T-helper 2 cell treated with Interferon-gamma antibody and Interleukin-4, amounts not matched to agents 5 μg/mL and 100 μg/mL, for 36 hours (primary cell): ENCODE measurements around the gene COL4A2.

Experiments used
- DNase-seq: peaks from one replicate; pipeline ENCODE4 v3.0.0; 2021; ENCODE audit warnings: low spot score
- H3K27ac Mint-ChIP-seq: one replicate; pipeline ENCODE4 v1.8.0; 2021; ENCODE audit warnings: mild to moderate bottlenecking, mixed read lengths
- H3K27me3 Mint-ChIP-seq: one replicate; pipeline ENCODE4 v1.8.0; 2021; ENCODE audit warnings: low read depth, mixed read lengths
- H3K36me3 Mint-ChIP-seq: one replicate; pipeline ENCODE4 v1.8.0; 2021; ENCODE audit warnings: low read depth, mixed read lengths
- H3K4me1 Mint-ChIP-seq: one replicate; pipeline ENCODE4 v1.8.0; 2021; ENCODE audit warnings: low read depth, mixed read lengths
- H3K4me3 Mint-ChIP-seq: one replicate; pipeline ENCODE4 v1.8.0; 2022; ENCODE audit warnings: mild to moderate bottlenecking, moderate library complexity, mixed read lengths
- H3K9me3 Mint-ChIP-seq: one replicate; pipeline ENCODE4 v1.8.0; 2021; ENCODE audit warnings: mixed read lengths

Gene COL4A2

GRCh38 chr13:110306960-110307766 is at the start of gene COL4A2, which contains the start of gene COL4A1:
Gene COL4A2, plus strand, starts transcription at chr13:110307284. Its CDS starts 620 bp downstream, at chr13:110307904.
Gene COL4A1, minus strand, starts transcription at chr13:110307157. Its CDS starts 130 bp downstream, at chr13:110307027.
- H3K4me1 Mint-ChIP-seq, result peaks cover 2% of the 10 kb centered on the region
- peaks cover 80% of the 10 kb centered on the region for H3K27me3 Mint-ChIP-seq
- DNase-seq, result no peak
- no peak within 1 kb of the TSS for H3K27ac Mint-ChIP-seq
- H3K4me3 Mint-ChIP-seq, result no peak within 1 kb of the TSS
- H3K36me3 Mint-ChIP-seq, result no peaks in the 10 kb centered on the region
- H3K9me3 Mint-ChIP-seq, result no peaks in the 10 kb centered on the region

GRCh38 chr13:110257408-110257807 is 49.7 kb upstream of the COL4A2 start:
- H3K9me3 Mint-ChIP-seq, result no peaks in the 10 kb centered on the region
- no peak overlapping the region for H3K4me3 Mint-ChIP-seq
- H3K4me1 Mint-ChIP-seq, result no peaks in the 10 kb centered on the region
- no peak overlapping the region for H3K27ac Mint-ChIP-seq
- DNase-seq, result no peak
- no peaks in the 10 kb centered on the region for H3K36me3 Mint-ChIP-seq
- peaks cover 5% of the 10 kb centered on the region for H3K27me3 Mint-ChIP-seq

- peaks cover 10% of the 10 kb centered on the region for H3K27me3 Mint-ChIP-seq
- no peak overlapping the region for H3K4me3 Mint-ChIP-seq
- no peak for DNase-seq
- H3K9me3 Mint-ChIP-seq, result no peaks in the 10 kb centered on the region
- no peaks in the 10 kb centered on the region for H3K4me1 Mint-ChIP-seq
- no peaks in the 10 kb centered on the region for H3K36me3 Mint-ChIP-seq
- H3K27ac Mint-ChIP-seq, result no peak overlapping the region
Observed at GRCh38 chr13:110258876-110259631, 48.0 kb upstream of the COL4A2 start.

GRCh38 chr13:110259651-110260050 is 47.4 kb upstream of the COL4A2 start:
- H3K27me3 Mint-ChIP-seq, result peaks cover 11% of the 10 kb centered on the region
- H3K27ac Mint-ChIP-seq, result no peak overlapping the region
- no peak overlapping the region for H3K4me3 Mint-ChIP-seq
- DNase-seq, result no peak
- no peaks in the 10 kb centered on the region for H3K4me1 Mint-ChIP-seq
- no peaks in the 10 kb centered on the region for H3K36me3 Mint-ChIP-seq
- no peaks in the 10 kb centered on the region for H3K9me3 Mint-ChIP-seq

GRCh38 chr13:110261166-110262081 is 45.7 kb upstream of the COL4A2 start:
- H3K4me3 Mint-ChIP-seq, result no peak overlapping the region
- H3K4me1 Mint-ChIP-seq, result no peaks in the 10 kb centered on the region

GRCh38 chr13:110262082-110262436 is 45.0 kb upstream of the COL4A2 start:
- Mint-ChIP-seq H3K36me3 (no peaks in the 10 kb centered on the region), H3K4me1 (no peaks in the 10 kb centered on the region), H3K9me3 (no peaks in the 10 kb centered on the region), H3K27me3 (peaks cover 14% of the 10 kb centered on the region), H3K4me3 (no peak overlapping the region), H3K27ac (no peak overlapping the region)
- no peak for DNase-seq

More at GRCh38 chr13:110261166-110262081, 45.7 kb upstream of the COL4A2 start:
- peaks cover 14% of the 10 kb centered on the region for H3K27me3 Mint-ChIP-seq
- H3K36me3 Mint-ChIP-seq, result no peaks in the 10 kb centered on the region
- no peaks in the 10 kb centered on the region for H3K9me3 Mint-ChIP-seq
- H3K27ac Mint-ChIP-seq, result no peak overlapping the region
- DNase-seq, result no peak

- Mint-ChIP-seq H3K27ac (no peak overlapping the region), H3K9me3 (no peaks in the 10 kb centered on the region), H3K4me3 (no peak overlapping the region), H3K36me3 (no peaks in the 10 kb centered on the region), H3K27me3 (peaks cover 14% of the 10 kb centered on the region), H3K4me1 (no peaks in the 10 kb centered on the region)
- DNase-seq, result no peak
Observed at GRCh38 chr13:110262508-110263291, 44.4 kb upstream of the COL4A2 start.

- H3K36me3 Mint-ChIP-seq, result no peaks in the 10 kb centered on the region
Observed at GRCh38 chr13:110263404-110263803, 43.7 kb upstream of the COL4A2 start.

GRCh38 chr13:110263888-110264287 is 43.2 kb upstream of the COL4A2 start:
- Mint-ChIP-seq H3K27ac (no peak overlapping the region), H3K4me1 (no peaks in the 10 kb centered on the region), H3K36me3 (no peaks in the 10 kb centered on the region), H3K4me3 (no peak overlapping the region), H3K9me3 (no peaks in the 10 kb centered on the region), H3K27me3 (peaks cover 16% of the 10 kb centered on the region)
- no peak for DNase-seq

More at GRCh38 chr13:110263404-110263803, 43.7 kb upstream of the COL4A2 start:
- no peaks in the 10 kb centered on the region for H3K4me1 Mint-ChIP-seq
- no peak overlapping the region for H3K4me3 Mint-ChIP-seq
- no peaks in the 10 kb centered on the region for H3K9me3 Mint-ChIP-seq
- DNase-seq, result no peak
- H3K27me3 Mint-ChIP-seq, result peaks cover 18% of the 10 kb centered on the region
- no peak overlapping the region for H3K27ac Mint-ChIP-seq

GRCh38 chr13:110264685-110265275 is 42.3 kb upstream of the COL4A2 start:
- Mint-ChIP-seq H3K27ac (no peak overlapping the region), H3K4me1 (no peaks in the 10 kb centered on the region), H3K27me3 (peaks cover 16% of the 10 kb centered on the region), H3K9me3 (no peaks in the 10 kb centered on the region), H3K36me3 (no peaks in the 10 kb centered on the region), H3K4me3 (no peak overlapping the region)
- DNase-seq, result no peak

GRCh38 chr13:110265341-110265681 is 41.8 kb upstream of the COL4A2 start:
- Mint-ChIP-seq H3K4me1 (no peaks in the 10 kb centered on the region), H3K36me3 (no peaks in the 10 kb centered on the region), H3K27me3 (peaks cover 16% of the 10 kb centered on the region), H3K27ac (no peak overlapping the region), H3K4me3 (no peak overlapping the region), H3K9me3 (no peaks in the 10 kb centered on the region)
- DNase-seq, result no peak

- no peak overlapping the region for H3K27ac Mint-ChIP-seq
- H3K36me3 Mint-ChIP-seq, result no peaks in the 10 kb centered on the region
- H3K4me3 Mint-ChIP-seq, result no peak overlapping the region
- H3K4me1 Mint-ChIP-seq, result no peaks in the 10 kb centered on the region
- H3K9me3 Mint-ChIP-seq, result no peaks in the 10 kb centered on the region
- DNase-seq, result no peak
- peaks cover 14% of the 10 kb centered on the region for H3K27me3 Mint-ChIP-seq
Observed at GRCh38 chr13:110265682-110266430, 41.2 kb upstream of the COL4A2 start.
